ENCODE data around the gene BICDL2.

Gene BICDL2

GRCh38 chr16:3026003-3026378, 10.8 kb downstream of the BICDL2 start:
- H3K9me3 ChIP-seq (ENCODE audit: control insufficient read depth, insufficient read depth, low read length) = no peaks in the 10 kb centered on the region
- peaks cover 8% of the 10 kb centered on the region for H3K4me1 ChIP-seq (ENCODE audit: control insufficient read depth, insufficient read depth, low read length)
- H3K4me3 ChIP-seq (ENCODE audit: low read depth, low read length) = no peak overlapping the region

GRCh38 chr16:3025032-3026002, 11.4 kb downstream of the BICDL2 start:
- Histone ChIP-seq H3K36me3 (ENCODE audit: control insufficient read depth, insufficient read depth, low read length) (peaks cover 29% of the 10 kb centered on the region), H3K4me1 (ENCODE audit: control insufficient read depth, insufficient read depth, low read length) (peaks cover 8% of the 10 kb centered on the region), H3K4me3 (ENCODE audit: low read depth, low read length) (no peak overlapping the region), H3K9me3 (ENCODE audit: control insufficient read depth, insufficient read depth, low read length) (no peaks in the 10 kb centered on the region), H3K27me3 (ENCODE audit: control insufficient read depth, insufficient read depth, low read length) (peaks cover 15% of the 10 kb centered on the region), H3K9ac (ENCODE audit: low read depth, low read length) (no peak overlapping the region)

More at GRCh38 chr16:3026003-3026378, 10.8 kb downstream of the BICDL2 start:
- Histone ChIP-seq H3K27me3 (ENCODE audit: control insufficient read depth, insufficient read depth, low read length) (peaks cover 16% of the 10 kb centered on the region), H3K9ac (ENCODE audit: low read depth, low read length) (no peak overlapping the region), H3K36me3 (ENCODE audit: control insufficient read depth, insufficient read depth, low read length) (peaks cover 32% of the 10 kb centered on the region)

GRCh38 chr16:3023669-3024478, 12.9 kb downstream of the BICDL2 start, which contains the start of the genes HCFC1R1 and THOC6:
HCFC1R1 (minus strand) TSS chr16:3023942; CDS start chr16:3023941, 1 bp downstream.
THOC6 (plus strand) TSS chr16:3024035; CDS start chr16:3024327, 292 bp downstream.
- H3K36me3 ChIP-seq (ENCODE audit: control insufficient read depth, insufficient read depth, low read length) = peaks cover 25% of the 10 kb centered on the region
- peak within 1 kb of the TSS; percentile 87 for H3K9ac ChIP-seq (ENCODE audit: low read depth, low read length)
- H3K9me3 ChIP-seq (ENCODE audit: control insufficient read depth, insufficient read depth, low read length) = no peaks in the 10 kb centered on the region
- H3K27me3 ChIP-seq (ENCODE audit: control insufficient read depth, insufficient read depth, low read length) = peaks cover 2% of the 10 kb centered on the region
- H3K4me3 ChIP-seq (ENCODE audit: low read depth, low read length) = peak within 1 kb of the TSS; percentile 95
- H3K4me1 ChIP-seq (ENCODE audit: control insufficient read depth, insufficient read depth, low read length) = peaks cover 8% of the 10 kb centered on the region

- Histone ChIP-seq H3K4me1 (ENCODE audit: control insufficient read depth, insufficient read depth, low read length) (peaks cover 6% of the 10 kb centered on the region), H3K9me3 (ENCODE audit: control insufficient read depth, insufficient read depth, low read length) (no peaks in the 10 kb centered on the region), H3K9ac (ENCODE audit: low read depth, low read length) (peak overlapping the region; percentile 87), H3K27me3 (ENCODE audit: control insufficient read depth, insufficient read depth, low read length) (no peaks in the 10 kb centered on the region), H3K4me3 (ENCODE audit: low read depth, low read length) (peak overlapping the region; percentile 95), H3K36me3 (ENCODE audit: control insufficient read depth, insufficient read depth, low read length) (peaks cover 25% of the 10 kb centered on the region)
Observed at GRCh38 chr16:3023415-3023668, 13.4 kb downstream of the BICDL2 start.

- Histone ChIP-seq H3K27me3 (ENCODE audit: control insufficient read depth, insufficient read depth, low read length) (no peaks in the 10 kb centered on the region), H3K4me3 (ENCODE audit: low read depth, low read length) (peak overlapping the region; percentile 95), H3K9me3 (ENCODE audit: control insufficient read depth, insufficient read depth, low read length) (no peaks in the 10 kb centered on the region), H3K4me1 (ENCODE audit: control insufficient read depth, insufficient read depth, low read length) (peaks cover 6% of the 10 kb centered on the region), H3K9ac (ENCODE audit: low read depth, low read length) (peak overlapping the region; percentile 87), H3K36me3 (ENCODE audit: control insufficient read depth, insufficient read depth, low read length) (peaks cover 25% of the 10 kb centered on the region)
Observed at GRCh38 chr16:3022684-3023414, 13.9 kb downstream of the BICDL2 start.

GRCh38 chr16:3022208-3022683, 14.5 kb downstream of the BICDL2 start:
- Histone ChIP-seq H3K9ac (ENCODE audit: low read depth, low read length) (peak overlapping the region; percentile 66), H3K27me3 (ENCODE audit: control insufficient read depth, insufficient read depth, low read length) (no peaks in the 10 kb centered on the region), H3K4me1 (ENCODE audit: control insufficient read depth, insufficient read depth, low read length) (peaks cover 6% of the 10 kb centered on the region), H3K36me3 (ENCODE audit: control insufficient read depth, insufficient read depth, low read length) (peaks cover 22% of the 10 kb centered on the region), H3K4me3 (ENCODE audit: low read depth, low read length) (peak overlapping the region; percentile 95), H3K9me3 (ENCODE audit: control insufficient read depth, insufficient read depth, low read length) (no peaks in the 10 kb centered on the region)

- Histone ChIP-seq H3K4me1 (ENCODE audit: control insufficient read depth, insufficient read depth, low read length) (peaks cover 6% of the 10 kb centered on the region), H3K4me3 (ENCODE audit: low read depth, low read length) (peak overlapping the region; percentile 95), H3K9ac (ENCODE audit: low read depth, low read length) (peak overlapping the region; percentile 66), H3K9me3 (ENCODE audit: control insufficient read depth, insufficient read depth, low read length) (no peaks in the 10 kb centered on the region), H3K27me3 (ENCODE audit: control insufficient read depth, insufficient read depth, low read length) (no peaks in the 10 kb centered on the region), H3K36me3 (ENCODE audit: control insufficient read depth, insufficient read depth, low read length) (peaks cover 16% of the 10 kb centered on the region)
Observed at GRCh38 chr16:3021449-3022207, 15.1 kb downstream of the BICDL2 start.

GRCh38 chr16:3020604-3021448, 15.9 kb downstream of the BICDL2 start:
- Histone ChIP-seq H3K36me3 (ENCODE audit: control insufficient read depth, insufficient read depth, low read length) (peaks cover 13% of the 10 kb centered on the region), H3K4me3 (ENCODE audit: low read depth, low read length) (peak overlapping the region; percentile 95), H3K27me3 (ENCODE audit: control insufficient read depth, insufficient read depth, low read length) (no peaks in the 10 kb centered on the region), H3K9ac (ENCODE audit: low read depth, low read length) (peak overlapping the region; percentile 89), H3K4me1 (ENCODE audit: control insufficient read depth, insufficient read depth, low read length) (peaks cover 10% of the 10 kb centered on the region), H3K9me3 (ENCODE audit: control insufficient read depth, insufficient read depth, low read length) (no peaks in the 10 kb centered on the region)

- Histone ChIP-seq H3K36me3 (ENCODE audit: control insufficient read depth, insufficient read depth, low read length) (peaks cover 18% of the 10 kb centered on the region), H3K4me3 (ENCODE audit: low read depth, low read length) (peak within 1 kb of the TSS; percentile 95), H3K9ac (ENCODE audit: low read depth, low read length) (peak within 1 kb of the TSS; percentile 89), H3K27me3 (ENCODE audit: control insufficient read depth, insufficient read depth, low read length) (no peaks in the 10 kb centered on the region), H3K9me3 (ENCODE audit: control insufficient read depth, insufficient read depth, low read length) (no peaks in the 10 kb centered on the region), H3K4me1 (ENCODE audit: control insufficient read depth, insufficient read depth, low read length) (peaks cover 10% of the 10 kb centered on the region)
Observed at GRCh38 chr16:3020247-3020603, 16.5 kb downstream of the BICDL2 start, which contains the start of gene TNFRSF12A. TNFRSF12A (plus strand) TSS chr16:3020368; CDS start chr16:3020398, 30 bp downstream.

- H3K9me3 ChIP-seq (ENCODE audit: control insufficient read depth, insufficient read depth, low read length) = no peaks in the 10 kb centered on the region
- H3K9ac ChIP-seq (ENCODE audit: low read depth, low read length) = no peak overlapping the region
- peaks cover 10% of the 10 kb centered on the region for H3K4me1 ChIP-seq (ENCODE audit: control insufficient read depth, insufficient read depth, low read length)
- H3K4me3 ChIP-seq (ENCODE audit: low read depth, low read length) = peak overlapping the region; percentile 43
- no peaks in the 10 kb centered on the region for H3K27me3 ChIP-seq (ENCODE audit: control insufficient read depth, insufficient read depth, low read length)
- H3K36me3 ChIP-seq (ENCODE audit: control insufficient read depth, insufficient read depth, low read length) = peaks cover 23% of the 10 kb centered on the region
Observed at GRCh38 chr16:3019594-3020246, 17.0 kb downstream of the BICDL2 start.
